K562 (cell line): ENCODE data around the gene DHX8. TPM values are rescaled to one million over a fixed set of nuclear protein-coding genes. Genes with fewer than 3 reads are reported as not detected.

ENCODE experiments used
- ATAC-seq: fragments of 200-7000 bp; cut with Tn5 transposase; 3 replicates; pipeline ENCODE4 v1.9.1; 2020; ENCODE audit warnings: moderate library complexity
- BruUV-seq: library from RNA; stranded (reverse); fragments of 400-500 nt; replicated peaks from 2 replicates; lab custom pipeline; 2021; lab: Mats Ljungman, UMichigan
- CTCF ChIA-PET: fragments of 300-600 bp; formaldehyde crosslinking; extraction: SDS; loops from one replicate; lab custom pipeline; 2021; ENCODE audit warnings: low intra/inter-chr PET ratio; lab: Yijun Ruan, JAX
- POLR2A ChIA-PET: fragments of 300-600, 350-650 bp; sonication (Branson Sonifier 250); formaldehyde crosslinking; extraction: SDS; loops from one replicate; lab custom pipeline; 2021; ENCODE audit warnings: antibody characterized with exemption, inconsistent platforms; lab: Yijun Ruan, JAX
- DNase-seq, 4 experiments: peaks; one replicate each; pipeline versions ENCODE4 v3.0.0 to v3.0.0-alpha.2; 2011 to 2018; ENCODE audit warnings: low spot score in 3 of 4, mixed read lengths in 3 of 4; ENCODE audit errors: extremely low read depth in 1 of 4
- FAIRE-seq: peaks from 2 replicates; lab custom pipeline; 2011; peaks lifted over from hg19 to GRCh38; lab: Jason Lieb, UNC
- H2AFZ ChIP-seq: 2 replicates; pipeline ENCODE4 v1.6.0; 2011; ENCODE audit warnings: low read depth, low read length, control low read depth, inconsistent platforms
- H3K27ac ChIP-seq: fragments of 200-600 bp; 3 replicates; pipeline ENCODE4 v1.8.0; 2011; ENCODE audit warnings: low read depth, mild to moderate bottlenecking, control low read depth, inconsistent platforms, low read length, moderate library complexity, mixed read lengths; ENCODE audit errors: extremely low read depth
- H3K27me3 ChIP-seq, 2 experiments: fragments of 300-600 bp in 1 of 2; 2 replicates in 1 of 2; 3 replicates in 1 of 2; pipeline versions ENCODE4 v1.6.0 to v1.8.0; 2011; ENCODE audit warnings: inconsistent platforms in 2 of 2, low read length in 2 of 2, mild to moderate bottlenecking in 1 of 2, mixed read lengths in 1 of 2, moderate library complexity in 1 of 2; ENCODE audit not compliant: control insufficient read depth in 2 of 2, insufficient read depth in 2 of 2
- H3K36me3 ChIP-seq: fragments of 300-600 bp; 3 replicates; pipeline ENCODE4 v1.8.0; 2011; ENCODE audit warnings: mild to moderate bottlenecking, low read length, inconsistent platforms; ENCODE audit not compliant: control insufficient read depth, insufficient read depth
- H3K4me1 ChIP-seq, 2 experiments: fragments of 200-600 bp in 1 of 2; replicated peaks in 1 of 2; 2 replicates in 1 of 2; 3 replicates in 1 of 2; pipeline versions ENCODE4 v1.5.1 to v1.8.0; 2011; ENCODE audit warnings: inconsistent platforms in 2 of 2, low read length in 2 of 2, mild to moderate bottlenecking in 1 of 2, mixed read lengths in 1 of 2, moderate library complexity in 1 of 2; ENCODE audit not compliant: control insufficient read depth in 2 of 2, insufficient read depth in 2 of 2
- H3K4me2 ChIP-seq: 2 replicates; pipeline ENCODE4 v1.6.1; 2011; ENCODE audit warnings: low read length, control low read depth, inconsistent platforms, mixed read lengths; ENCODE audit not compliant: insufficient read depth
- H3K4me3 ChIP-seq: fragments of 200-600 bp; sonication (generic), shearing (Covaris generic); 2 replicates; pipeline ENCODE4 v1.5.1; 2016; ENCODE audit warnings: control low read depth, inconsistent platforms
- H3K79me2 ChIP-seq: fragments of 200-600 bp; 3 replicates; pipeline ENCODE4 v1.8.0; 2011; ENCODE audit warnings: low read length, inconsistent platforms; ENCODE audit not compliant: control insufficient read depth, insufficient read depth
- H3K9ac ChIP-seq, 2 experiments: 2 replicates each; pipeline versions ENCODE4 v1.6.0 to v1.6.1; 2011; ENCODE audit warnings: low read depth in 2 of 2, low read length in 2 of 2, control low read depth in 1 of 2, inconsistent platforms in 1 of 2, mild to moderate bottlenecking in 1 of 2, mixed read lengths in 1 of 2; ENCODE audit not compliant: insufficient read depth in 1 of 2
- H3K9me1 ChIP-seq: one replicate; pipeline ENCODE4 v1.6.0; 2011; ENCODE audit warnings: inconsistent platforms, mild to moderate bottlenecking, low read length, moderate library complexity; ENCODE audit not compliant: control insufficient read depth, insufficient read depth
- H3K9me3 ChIP-seq: replicated peaks from 2 replicates; pipeline ENCODE4 v1.5.1; 2011; ENCODE audit warnings: low read depth, low read length, inconsistent platforms; ENCODE audit not compliant: control insufficient read depth, insufficient read depth
- H4K20me1 ChIP-seq: replicated peaks from 2 replicates; pipeline ENCODE4 v1.6.1; 2011; ENCODE audit warnings: low read length, inconsistent platforms, mixed read lengths; ENCODE audit not compliant: control insufficient read depth, insufficient read depth
- ATF3 ChIP-seq, 2 experiments: fragments of 450-650 bp in 1 of 2; sonication (generic) in 1 of 2; formaldehyde crosslinking in 1 of 2; IDR thresholded peaks in 1 of 2; conservative IDR thresholded peaks in 1 of 2; 2 replicates each; pipeline versions ENCODE4 v1.6.1 to v1.8.1; 2016 to 2023; ENCODE audit warnings: mild to moderate bottlenecking in 2 of 2, moderate library complexity in 2 of 2, inconsistent platforms in 1 of 2, missing genetic modification reagents in 1 of 2
- CBFB ChIP-seq: sonication (generic); formaldehyde crosslinking; IDR thresholded peaks from 2 replicates; pipeline ENCODE4 v1.4.0; 2020; ENCODE audit warnings: mild to moderate bottlenecking, missing genetic modification reagents
- CEBPZ ChIP-seq: fragments of 150-350 bp; IDR thresholded peaks from 2 replicates; pipeline ENCODE4 v1.6.1; 2014; ENCODE audit warnings: low read depth, mild to moderate bottlenecking, low read length, borderline replicate concordance
- ESRRB ChIP-seq: fragments of 250-450 bp; sonication (Bioruptor Pico); IDR thresholded peaks from 2 replicates; pipeline ENCODE4 v1.5.0; 2020; ENCODE audit warnings: mild to moderate bottlenecking, moderate library complexity, borderline replicate concordance
- FOSL1 ChIP-seq: fragments of 200-800 bp; sonication (Bioruptor generic); conservative IDR thresholded peaks from 2 replicates; pipeline ENCODE4 v1.6.1; 2016; ENCODE audit warnings: missing genetic modification characterization, missing compliant biosample characterization
- JUND ChIP-seq, 2 experiments: IDR thresholded peaks; 2 replicates in 1 of 2; 3 replicates in 1 of 2; pipeline ENCODE4 v1.6.1; 2011; ENCODE audit warnings: borderline replicate concordance in 2 of 2, low read depth in 2 of 2, low read length in 2 of 2, improper control_type of control experiment in 1 of 2, missing biosample characterization in 1 of 2, missing genetic modification characterization in 1 of 2, missing genetic modification reagents in 1 of 2
- KAT8 ChIP-seq: fragments of 450-650 bp; IDR thresholded peaks from 2 replicates; pipeline ENCODE4 v1.6.1; 2016; ENCODE audit warnings: low read depth, mild to moderate bottlenecking
- MTA2 ChIP-seq: fragments of 450-650 bp; IDR thresholded peaks from 2 replicates; pipeline ENCODE4 v1.6.1; 2016; ENCODE audit warnings: low read depth
- MYC ChIP-seq, 2 experiments: fragments of 250-450 bp in 1 of 2; sonication (Bioruptor Pico) in 1 of 2; IDR thresholded peaks; 2 replicates each; pipeline versions ENCODE4 v1.5.1 to v1.6.1; 2012 to 2021; ENCODE audit warnings: low read depth in 2 of 2, borderline replicate concordance in 1 of 2, improper control_type of control experiment in 1 of 2, low read length in 1 of 2, mild to moderate bottlenecking in 1 of 2, moderate library complexity in 1 of 2
- PTRF ChIP-seq: fragments of 450-650 bp; IDR thresholded peaks from 2 replicates; pipeline ENCODE4 v1.6.1; 2016; ENCODE audit warnings: mild to moderate bottlenecking, missing genetic modification characterization, missing compliant biosample characterization
- PURB ChIP-seq: sonication (generic); formaldehyde crosslinking; IDR thresholded peaks from 2 replicates; pipeline ENCODE4 v1.9.0; 2021; ENCODE audit warnings: low read depth, mild to moderate bottlenecking, missing genetic modification reagents
- PYGO2 ChIP-seq: fragments of 450-650 bp; IDR thresholded peaks from 2 replicates; pipeline ENCODE4 v1.6.1; 2016; ENCODE audit warnings: mild to moderate bottlenecking, missing genetic modification characterization, moderate library complexity, missing compliant biosample characterization
- TOE1 ChIP-seq, 2 experiments: fragments of 450-650 bp in 1 of 2; sonication (generic) in 1 of 2; formaldehyde crosslinking in 1 of 2; IDR thresholded peaks; 2 replicates each; pipeline versions ENCODE4 v1.7.1 to v1.8.0; 2016 to 2022; ENCODE audit warnings: borderline replicate concordance in 2 of 2, mild to moderate bottlenecking in 2 of 2, antibody characterized with exemption in 1 of 2, inconsistent platforms in 1 of 2, low read depth in 1 of 2, missing genetic modification reagents in 1 of 2, moderate library complexity in 1 of 2
- VEZF1 ChIP-seq: fragments of 200-800 bp; sonication (Bioruptor generic); IDR thresholded peaks from 2 replicates; pipeline ENCODE4 v1.6.1; 2017; ENCODE audit warnings: missing genetic modification characterization, missing compliant biosample characterization
- ZNF551 ChIP-seq: fragments of 250-450 bp; sonication (Bioruptor Pico); IDR thresholded peaks from 2 replicates; pipeline ENCODE4 v1.5.0; 2021; ENCODE audit warnings: mild to moderate bottlenecking, moderate library complexity
- WGBS: fragments of 100-300 bp; shearing (Covaris generic); methylation state at CpG from one replicate; pipeline ENCODE4 v1.1.6; 2016; ENCODE audit warnings: low coverage, mixed read lengths; ENCODE audit not compliant: insufficient coverage; ENCODE audit errors: missing lambda C conversion rate; 5-methylcytosine and 5-hydroxymethylcytosine counted together
- in situ Hi-C: fragments of 300-500 bp; cut with MboI; formaldehyde crosslinking; loops from 4 replicates; pipeline ENCODE4 v1.15.0; 2018; ENCODE audit warnings: inconsistent platforms, mixed read lengths
- intact Hi-C: fragments of 100-400 bp; cut with micrococcal nuclease; formaldehyde crosslinking; loops from 2 replicates; pipeline ENCODE4 v1.14.2; 2022
- polyA plus RNA-seq, 8 experiments: library from polyadenylated mRNA; depleted of rRNA in 4 of 8; stranded (reverse) in 5 of 8; unstranded in 3 of 8; fragments of >200 nt; fragmentation: Nextera tagmentation in 2 of 8; fragmentation: Illumina TruSeq in 1 of 8; extraction: Ambion mirVana in 2 of 8; extraction: Trizol in 1 of 8; gene quantifications; 2 replicates each; pipeline versions ENCODE4 v1.2.1 to v1.2.3, GENCODE V29; 2011 to 2014; ENCODE audit warnings: inconsistent platforms in 1 of 8, missing spikeins in 1 of 8
- total RNA-seq, 7 experiments: library from RNA; depleted of rRNA in 6 of 7; stranded (reverse); fragments of >200 nt in 6 of 7; fragmentation: Illumina TruSeq in 2 of 7; extraction: Trizol in 2 of 7; gene quantifications; 2 replicates each; pipeline versions ENCODE4 v1.2.1 to v1.2.3, GENCODE V29; 2011 to 2021; ENCODE audit warnings: low replicate concordance in 1 of 7

Gene DHX8
- total and polyA plus RNA-seq, 9 of the 15 experiments (the other 6 are each of a cell fraction or from before 2014, with no cell fraction given) = 16.7 to 42.5 (median 25.6) TPM

GRCh38 chr17:43531955-43532354 is 48.2 kb downstream of the DHX8 start:
- H3K4me2 ChIP-seq = no peak overlapping the region
- intact Hi-C loops (no loop called here), in situ Hi-C loops (no loop called here)
- peaks cover 5% of the 10 kb centered on the region for H3K9me1 ChIP-seq
- no TSS peak for BruUV-seq
- no peak overlapping the region for H3K4me3 ChIP-seq
- no peak for FAIRE-seq
- H3K27me3 ChIP-seq = no peaks in the 10 kb centered on the region
- no peak for ATAC-seq
- 59% methylated on average over 7 of the region's 8 CpGs for WGBS
- no peaks in the 10 kb centered on the region for H3K9me3 ChIP-seq
- H3K4me1 ChIP-seq = peaks cover 25 to 45% of the 10 kb centered on the region in 2 experiments
- H3K9ac ChIP-seq = no peak overlapping the region
- no peak overlapping the region for H3K27ac ChIP-seq
- H2AFZ ChIP-seq = no peak overlapping the region
- DNase-seq = peak in 1 of 4 experiments; percentile 46
- CTCF ChIA-PET = no interaction called here
- POLR2A ChIA-PET = interaction anchor here (0.7 to 2.2 kb wide), 2 partner anchors 15 to 19 kb away, joined by 3 to 7 read pairs; partner anchors contain the start of gene ETV4
- peaks cover 53% of the 10 kb centered on the region for H3K36me3 ChIP-seq
- H4K20me1 ChIP-seq = no peaks in the 10 kb centered on the region
- H3K79me2 ChIP-seq = no peaks in the 10 kb centered on the region
- TF ChIP-seq FOSL1 (peak; percentile 80), PYGO2 (tag) (no peak), ZNF551 (CRISPR knock-in tag) (no peak), TOE1 (IDR thresholded peaks at IDR 0.05; ENCODE audit: borderline replicate concordance) (no peak), TOE1 (CRISPR knock-in tag; IDR thresholded peaks at IDR 0.05; ENCODE audit: borderline replicate concordance, low read depth) (no peak), KAT8 (no peak), CBFB (no peak), MYC (IDR thresholded peaks at IDR 0.05; ENCODE audit: low read depth, low read length) (no peak), MYC (CRISPR knock-in tag; IDR thresholded peaks at IDR 0.05; ENCODE audit: borderline replicate concordance, low read depth) (no peak), VEZF1 (CRISPR knock-in tag) (peak; percentile 11; the same call in 1 of the 2 replicates), MTA2 (no peak), ATF3 (IDR thresholded peaks at IDR 0.05) (peak; percentile 70), ATF3 (CRISPR knock-in tag; conservative IDR thresholded peaks at IDR 0.05) (no peak), PURB (CRISPR knock-in tag) (no peak), CEBPZ (no peak), JUND (IDR thresholded peaks at IDR 0.05; ENCODE audit: borderline replicate concordance, low read depth, low read length) (peak; percentile 78), JUND (tag; IDR thresholded peaks at IDR 0.05; ENCODE audit: borderline replicate concordance, low read depth, low read length) (no peak; the same call in 2 of the 3 replicates), PTRF (tag) (no peak), ESRRB (CRISPR knock-in tag) (no peak)
